Measurements from ENCODE around the gene TPM4.
A peak's percentile ranks its signal among the peaks of the same experiment; 100 is the strongest.

Gene TPM4

DNA sequence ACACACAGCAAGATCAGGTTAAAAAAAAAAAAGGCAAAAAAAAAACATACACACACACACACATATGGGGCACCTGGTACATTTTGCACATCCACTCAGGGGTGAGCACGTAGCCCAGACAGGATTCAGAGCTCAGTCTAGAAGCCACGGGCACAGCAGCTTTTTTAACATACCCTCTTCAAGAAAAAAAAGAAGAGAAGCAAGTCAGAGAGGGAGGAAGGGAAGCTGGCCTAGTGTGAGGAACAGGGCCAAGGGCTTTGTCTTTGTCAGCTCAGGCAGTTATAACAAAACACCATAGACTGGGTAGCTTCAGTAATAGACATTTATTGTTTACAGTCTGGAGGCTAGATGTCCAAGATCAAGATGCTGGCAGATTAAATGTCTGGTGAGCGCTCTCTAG, 2.3 kb upstream of the TPM4 start:
- TF ChIP-seq, protein P1, sequence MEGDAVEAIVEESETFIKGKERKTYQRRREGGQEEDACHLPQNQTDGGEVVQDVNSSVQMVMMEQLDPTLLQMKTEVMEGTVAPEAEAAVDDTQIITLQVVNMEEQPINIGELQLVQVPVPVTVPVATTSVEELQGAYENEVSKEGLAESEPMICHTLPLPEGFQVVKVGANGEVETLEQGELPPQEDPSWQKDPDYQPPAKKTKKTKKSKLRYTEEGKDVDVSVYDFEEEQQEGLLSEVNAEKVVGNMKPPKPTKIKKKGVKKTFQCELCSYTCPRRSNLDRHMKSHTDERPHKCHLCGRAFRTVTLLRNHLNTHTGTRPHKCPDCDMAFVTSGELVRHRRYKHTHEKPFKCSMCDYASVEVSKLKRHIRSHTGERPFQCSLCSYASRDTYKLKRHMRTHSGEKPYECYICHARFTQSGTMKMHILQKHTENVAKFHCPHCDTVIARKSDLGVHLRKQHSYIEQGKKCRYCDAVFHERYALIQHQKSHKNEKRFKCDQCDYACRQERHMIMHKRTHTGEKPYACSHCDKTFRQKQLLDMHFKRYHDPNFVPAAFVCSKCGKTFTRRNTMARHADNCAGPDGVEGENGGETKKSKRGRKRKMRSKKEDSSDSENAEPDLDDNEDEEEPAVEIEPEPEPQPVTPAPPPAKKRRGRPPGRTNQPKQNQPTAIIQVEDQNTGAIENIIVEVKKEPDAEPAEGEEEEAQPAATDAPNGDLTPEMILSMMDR (conservative IDR thresholded peaks at IDR 0.05; ENCODE audit: low read length): no peak
- DNase-seq (ENCODE audit: low read depth): no peak
- H3K4me3 ChIP-seq (ENCODE audit: low read length): no peak overlapping the region

DNA sequence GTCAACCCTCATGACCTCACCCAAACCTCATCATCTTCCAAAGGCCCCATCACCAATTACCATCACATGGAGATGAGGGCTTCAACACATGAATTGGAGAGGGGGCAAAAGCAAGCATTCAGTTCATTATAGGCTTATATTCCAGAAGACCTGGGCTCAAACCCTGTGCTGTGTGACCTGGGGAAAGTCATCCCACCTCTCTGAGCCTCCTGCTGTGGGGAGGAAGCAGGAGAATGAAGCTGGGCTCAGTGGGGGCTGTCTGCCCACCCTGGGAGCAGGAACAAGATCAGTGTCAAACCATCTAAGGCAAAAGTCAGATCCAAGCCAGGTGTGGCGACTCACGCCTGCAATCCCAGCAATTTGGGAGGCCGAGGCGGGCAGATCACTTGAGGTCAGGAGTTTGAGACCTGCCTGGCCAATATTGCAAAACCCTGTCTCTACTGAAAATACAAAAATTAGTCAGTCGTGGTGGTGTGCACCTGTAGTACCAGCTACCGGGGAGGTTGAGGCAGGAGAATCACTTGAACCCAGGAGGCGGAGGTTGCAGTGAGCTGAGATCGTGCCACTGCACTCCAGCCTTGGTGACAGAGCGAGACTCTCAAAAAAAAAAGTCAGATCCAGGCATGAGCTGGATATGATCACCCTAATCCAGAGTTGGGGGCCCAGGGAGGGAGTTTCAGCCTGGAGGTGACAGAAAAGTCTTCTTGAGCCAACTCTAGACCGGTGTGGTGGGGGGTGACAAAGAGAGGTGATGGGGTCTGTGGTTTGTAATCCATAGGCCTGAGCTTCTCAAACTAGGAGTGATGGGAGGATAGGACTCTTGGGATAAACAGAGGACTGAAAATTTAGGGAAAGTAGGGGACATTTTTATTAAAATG, 1.6 kb upstream of the TPM4 start:
- no peak for DNase-seq (ENCODE audit: low read depth)
- TF ChIP-seq, protein P1 (conservative IDR thresholded peaks at IDR 0.05; ENCODE audit: low read length): no peak
- H3K4me3 ChIP-seq (ENCODE audit: low read length): no peak overlapping the region

DNA sequence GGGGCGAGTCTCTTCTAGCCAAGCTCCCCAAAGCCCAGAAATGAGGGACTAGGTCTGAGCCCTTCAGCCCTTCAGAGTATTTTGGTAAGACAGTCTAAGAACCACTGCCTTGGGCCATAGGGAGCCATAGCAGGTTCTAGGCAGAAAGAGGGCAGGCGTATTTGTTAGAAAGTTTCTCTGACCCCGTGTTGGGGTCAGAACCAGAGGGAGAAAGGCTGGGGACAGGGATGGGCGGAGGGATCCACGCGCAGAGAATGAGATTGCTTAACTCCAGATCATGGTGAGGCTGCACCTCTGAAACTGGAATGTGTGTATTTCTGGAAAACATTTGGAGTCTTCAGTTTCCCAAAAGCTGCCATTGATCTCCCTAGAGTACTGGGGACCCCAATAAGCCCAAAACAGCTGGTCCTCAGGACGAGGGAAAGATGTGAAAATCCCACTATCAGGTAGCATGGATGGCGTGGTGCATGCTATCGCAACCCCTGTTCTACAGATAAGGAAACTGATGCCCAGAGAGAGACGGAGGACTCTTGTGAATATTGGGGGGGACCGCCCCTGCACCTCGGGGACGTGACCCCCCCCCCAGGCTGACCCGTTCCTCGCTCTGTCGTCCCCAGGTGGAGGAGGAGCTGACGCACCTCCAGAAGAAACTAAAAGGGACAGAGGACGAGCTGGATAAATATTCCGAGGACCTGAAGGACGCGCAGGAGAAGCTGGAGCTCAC, 703 bp upstream of the TPM4 start:
- TF ChIP-seq, protein P1 (conservative IDR thresholded peaks at IDR 0.05; ENCODE audit: low read length): no peak
- H3K4me3 ChIP-seq (ENCODE audit: low read length): peak overlapping the region; percentile 72
- no peak for DNase-seq (ENCODE audit: low read depth)

DNA sequence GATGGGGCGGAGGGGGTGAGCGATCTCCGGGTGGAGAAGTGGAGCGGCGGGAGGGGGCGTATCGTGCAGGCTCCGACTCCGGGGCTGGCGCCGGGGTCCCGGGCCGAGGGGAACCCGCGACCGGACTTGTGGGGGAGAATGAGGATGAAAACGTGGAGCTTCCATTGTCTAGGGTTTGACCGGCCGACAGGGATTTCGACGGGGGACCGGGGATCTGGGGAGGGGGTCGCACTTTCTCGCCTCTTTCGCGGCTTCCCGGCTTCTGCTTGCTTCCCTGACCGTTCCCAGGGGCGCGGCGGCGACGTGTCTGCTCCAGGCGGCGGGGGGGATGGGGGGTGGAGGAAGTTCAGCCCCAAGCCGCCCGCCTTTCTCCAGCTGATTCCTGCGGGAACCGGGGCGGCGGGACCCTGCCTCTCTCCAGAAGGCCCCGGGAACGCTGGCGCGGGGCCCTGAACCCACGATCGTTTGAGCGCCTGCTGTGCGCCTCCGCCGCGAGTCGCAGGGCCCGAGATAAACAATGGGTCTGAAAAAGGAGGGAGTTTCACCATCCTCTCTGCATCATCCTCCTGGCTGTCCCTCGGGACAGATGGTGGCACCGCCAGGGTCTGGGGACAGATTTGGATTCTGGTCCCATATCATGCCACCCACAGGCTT, 790 bp downstream of the TPM4 start:
- DNase-seq (ENCODE audit: low read depth): peak; percentile 49
- TF ChIP-seq, protein P1 (conservative IDR thresholded peaks at IDR 0.05; ENCODE audit: low read length): no peak
- H3K4me3 ChIP-seq (ENCODE audit: low read length): peak overlapping the region; percentile 99

DNA sequence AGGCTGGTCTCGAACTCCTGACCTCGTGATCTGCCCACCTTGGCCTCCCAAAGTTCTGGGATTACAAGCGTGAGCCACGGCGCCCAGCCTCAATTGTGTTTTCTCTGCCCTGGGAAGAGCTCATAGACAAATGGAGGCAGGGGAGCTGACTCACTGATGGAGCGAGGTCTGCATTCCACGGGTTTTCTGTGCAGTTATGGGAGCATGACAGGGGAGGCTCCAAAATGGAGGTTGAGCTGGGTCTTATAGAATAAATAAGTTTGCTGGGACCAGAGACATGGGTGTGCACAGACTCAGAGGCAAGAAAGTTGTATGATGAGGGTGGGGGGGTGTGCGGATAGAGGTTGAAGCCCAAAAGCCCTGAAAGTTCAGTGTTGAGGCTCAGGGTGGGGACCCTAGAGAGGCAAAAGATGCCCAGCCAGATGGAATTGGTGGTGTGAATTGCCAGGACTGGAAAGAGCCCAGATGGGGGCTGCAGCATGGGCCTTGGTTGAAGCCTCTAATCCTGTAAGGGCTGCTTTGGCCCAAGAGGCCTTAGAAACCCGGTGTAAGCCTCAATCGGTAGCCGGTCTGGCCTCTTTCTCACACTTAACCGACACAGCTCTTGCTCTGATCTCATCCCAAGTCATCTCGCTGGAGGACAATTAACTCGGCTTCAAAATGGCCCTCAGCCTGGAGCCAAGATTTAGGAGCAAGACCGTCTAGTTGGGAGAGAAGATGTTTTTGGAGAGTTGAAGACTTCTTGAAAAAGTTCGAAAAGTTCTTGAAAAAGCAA, 1.9 kb downstream of the TPM4 start:
- TF ChIP-seq, protein P1 (conservative IDR thresholded peaks at IDR 0.05; ENCODE audit: low read length): no peak
- peak; percentile 78 for DNase-seq (ENCODE audit: low read depth)
- peak overlapping the region; percentile 99 for H3K4me3 ChIP-seq (ENCODE audit: low read length)

DNA sequence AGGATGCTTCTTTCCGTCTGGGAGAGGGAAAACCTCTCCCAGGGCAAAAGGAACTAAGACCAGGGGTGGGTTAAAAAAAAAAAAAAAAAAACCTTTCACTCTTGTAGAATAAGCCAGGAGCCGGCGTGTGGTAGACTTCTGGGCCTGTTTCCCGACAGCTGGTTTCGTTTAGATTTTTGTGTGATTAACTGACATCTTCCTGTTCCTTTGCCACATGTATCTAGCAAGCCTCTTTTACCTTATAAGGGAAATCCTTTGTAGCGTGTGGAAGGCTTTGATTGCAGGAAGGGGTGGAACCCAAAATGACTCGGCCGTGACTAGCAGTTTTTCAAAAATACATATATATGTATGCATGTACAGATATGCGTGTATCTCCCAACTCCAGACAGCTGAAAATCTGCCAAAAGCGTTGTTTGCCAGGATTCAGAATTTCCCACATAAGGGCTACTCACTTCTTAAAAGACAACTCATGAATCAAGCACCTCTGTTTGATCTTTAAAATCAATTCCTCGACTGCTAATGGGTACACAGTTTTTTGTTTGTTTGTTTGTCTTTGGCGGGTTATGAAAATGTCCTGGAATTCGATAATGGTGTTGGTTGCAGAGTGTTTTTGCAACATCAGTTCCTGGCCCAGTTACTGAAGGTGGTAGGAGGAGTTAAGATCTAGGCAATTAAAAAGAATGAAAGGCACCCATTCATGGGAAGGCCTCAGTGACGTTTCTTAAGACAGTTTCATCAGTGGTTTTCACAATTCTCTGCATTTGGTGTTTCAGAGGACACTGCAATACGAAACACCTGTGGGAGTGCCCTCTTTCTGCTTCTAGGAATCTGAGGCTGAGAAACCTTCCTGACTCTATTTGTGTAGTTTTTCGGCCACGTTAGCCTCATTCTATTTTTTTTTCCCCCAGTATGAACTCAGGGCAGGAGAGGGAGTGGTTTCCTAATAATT, 2.7 kb downstream of the TPM4 start:
- TF ChIP-seq, protein P1 (conservative IDR thresholded peaks at IDR 0.05; ENCODE audit: low read length): 0 out of 2 replicates have a peak, but pooled peaks have one; percentile 4
- peak; percentile 98 for DNase-seq (ENCODE audit: low read depth)

More for the DNA sequence above, 2.7 kb downstream of the TPM4 start:
- H3K4me3 ChIP-seq (ENCODE audit: low read length): peak overlapping the region; percentile 99
